Neural cell (in vitro differentiated cells): ENCODE data around the gene IL1RAPL2. TPM values are rescaled to one million over a fixed set of nuclear protein-coding genes. Genes with fewer than 3 reads are reported as not detected.

Experiments
- H2AFZ ChIP-seq: fragments of 200-600, 300-800 bp; sonication (generic), shearing (Covaris generic); 2 replicates; pipeline ENCODE4 v1.6.0; 2014; ENCODE audit warnings: low read depth, mild to moderate bottlenecking, antibody characterized with exemption, low read length, moderate library complexity
- H3F3A ChIP-seq: fragments of 200-600 bp; shearing (Covaris generic); 2 replicates; pipeline ENCODE4 v1.6.1; 2016; ENCODE audit warnings: mild to moderate bottlenecking, moderate library complexity, mixed read lengths, antibody characterized with exemption, low read length; ENCODE audit not compliant: insufficient read depth, poor library complexity, severe bottlenecking
- H3K27ac ChIP-seq: fragments of 200-600, 300-800 bp; sonication (generic), shearing (Covaris generic); 2 replicates; pipeline ENCODE4 v1.5.1; 2014; ENCODE audit warnings: mild to moderate bottlenecking, low read length, moderate library complexity
- H3K27me3 ChIP-seq: fragments of 300-800, 200-600 bp; sonication (generic), shearing (Covaris generic); 2 replicates; pipeline ENCODE4 v1.6.0; 2014; ENCODE audit warnings: mild to moderate bottlenecking, low read depth, low read length, moderate library complexity; ENCODE audit not compliant: insufficient read depth
- H3K36me3 ChIP-seq: fragments of 300-800, 200-600 bp; sonication (generic), shearing (Covaris generic); 2 replicates; pipeline ENCODE4 v1.5.1; 2014; ENCODE audit warnings: mild to moderate bottlenecking, antibody characterized with exemption, low read length, moderate library complexity; ENCODE audit not compliant: insufficient read depth
- H3K4me2 ChIP-seq: fragments of 300-800, 200-600 bp; sonication (generic), shearing (Covaris generic); 2 replicates; pipeline ENCODE4 v1.6.0; 2014; ENCODE audit warnings: mild to moderate bottlenecking, low read length
- H3K4me3 ChIP-seq: fragments of 300-800, 200-600 bp; sonication (generic), shearing (Covaris generic); 2 replicates; pipeline ENCODE4 v1.5.1; 2014; ENCODE audit warnings: mild to moderate bottlenecking, low read length, moderate library complexity
- H3K79me2 ChIP-seq: fragments of 200-600 bp; shearing (Covaris generic); replicated peaks from 2 replicates; pipeline ENCODE4 v1.6.0; 2014; ENCODE audit warnings: mild to moderate bottlenecking, low read length, moderate library complexity; ENCODE audit not compliant: insufficient read depth
- H3K9ac ChIP-seq: fragments of 300-800, 200-600 bp; sonication (generic), shearing (Covaris generic); 2 replicates; pipeline ENCODE4 v1.6.1; 2016; ENCODE audit warnings: mild to moderate bottlenecking, low read length, mixed read lengths
- H3K9me2 ChIP-seq: fragments of 200-600 bp; shearing (Covaris generic); 2 replicates; pipeline ENCODE4 v1.6.1; 2016; ENCODE audit warnings: mild to moderate bottlenecking, low read length, mixed read lengths; ENCODE audit not compliant: insufficient read depth
- H3K9me3 ChIP-seq: fragments of 200-600, 300-800 bp; sonication (generic), shearing (Covaris generic); 2 replicates; pipeline ENCODE4 v1.6.1; 2016; ENCODE audit warnings: mild to moderate bottlenecking, mixed run types, low read length, moderate library complexity, mixed read lengths
- H4K20me1 ChIP-seq: fragments of 200-600 bp; shearing (Covaris generic); 2 replicates; pipeline ENCODE4 v1.6.1; 2016; ENCODE audit warnings: mild to moderate bottlenecking, mixed run types; ENCODE audit not compliant: insufficient read depth
- EP300 ChIP-seq: fragments of 450-650 bp; conservative IDR thresholded peaks from 2 replicates; pipeline ENCODE4 v1.6.1; 2014; ENCODE audit warnings: antibody characterized with exemption, mild to moderate bottlenecking, moderate library complexity; ENCODE audit not compliant: poor library complexity, severe bottlenecking
- MXI1 ChIP-seq: fragments of 450-650 bp; conservative IDR thresholded peaks from 2 replicates; pipeline ENCODE4 v1.6.1; 2014; ENCODE audit warnings: antibody characterized with exemption, mild to moderate bottlenecking; ENCODE audit not compliant: poor library complexity, severe bottlenecking
- RAD21 ChIP-seq: fragments of 450-650 bp; conservative IDR thresholded peaks from 2 replicates; pipeline ENCODE4 v1.6.1; 2014; ENCODE audit warnings: antibody characterized with exemption, mild to moderate bottlenecking, moderate library complexity
- TAF1 ChIP-seq: IDR thresholded peaks from 2 replicates; pipeline ENCODE4 v1.6.1; 2012; ENCODE audit warnings: low read depth
- polyA plus RNA-seq: library from polyadenylated mRNA; depleted of rRNA; stranded (reverse); fragments of >200 nt; gene quantifications from 2 replicates; pipeline ENCODE4 v1.2.3, GENCODE V29; 2014
- TF ChIP-seq, protein P1 (sequence below): fragments of 450-650 bp; IDR thresholded peaks from 2 replicates; pipeline ENCODE4 v1.5.1; 2014; ENCODE audit warnings: antibody characterized with exemption, mild to moderate bottlenecking, moderate library complexity; ENCODE audit not compliant: poor library complexity, severe bottlenecking
- TF ChIP-seq, protein P2 (sequence below): IDR thresholded peaks from 2 replicates; pipeline ENCODE4 v1.6.1; 2012; ENCODE audit warnings: borderline replicate concordance

IL1RAPL2 gene
- polyA plus RNA-seq, 1 donor from 2014 or later: not detected

DNA sequence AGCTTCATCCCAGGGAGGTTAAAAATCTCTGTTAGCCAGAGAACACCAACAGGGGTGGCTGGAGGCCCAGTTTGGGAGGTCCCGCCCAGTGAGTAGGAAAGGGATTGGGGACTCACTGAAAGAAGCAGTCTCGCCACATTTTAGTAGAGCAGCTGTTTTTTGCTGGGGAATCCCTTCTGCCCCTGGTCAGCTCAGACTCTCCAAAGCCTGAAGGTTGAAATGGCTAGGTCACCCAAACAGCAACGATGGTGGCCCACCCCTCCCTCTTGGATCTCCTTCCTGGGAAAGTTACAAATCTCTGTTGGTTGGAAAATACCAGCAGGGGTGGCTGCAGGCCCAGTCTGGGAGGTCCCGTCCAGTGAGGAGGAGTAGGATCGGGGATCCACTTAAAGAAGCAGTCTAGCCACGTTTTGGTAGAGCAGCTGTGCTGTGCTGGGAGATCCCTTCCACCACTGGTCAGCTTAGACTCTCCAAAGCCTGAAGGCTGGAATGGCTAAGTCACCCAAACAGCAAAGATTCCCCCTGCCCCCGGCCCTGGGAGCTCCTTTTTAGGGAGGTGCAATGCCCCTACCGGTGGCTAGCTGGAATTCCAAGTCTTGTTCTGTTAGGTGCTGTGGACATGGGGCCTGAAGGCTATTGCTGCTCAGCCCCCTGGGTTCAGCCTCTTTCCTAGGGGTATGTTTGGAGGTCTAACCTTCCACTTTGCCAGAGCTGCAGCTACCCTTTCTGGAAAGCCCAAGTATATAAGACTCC is 694.5 kb downstream of the IL1RAPL2 start:
- Histone ChIP-seq H3K27me3 (no peaks in the 10 kb centered on the region), H2AFZ (no peak overlapping the region), H3K27ac (no peak overlapping the region), H4K20me1 (no peaks in the 10 kb centered on the region), H3K4me2 (no peak overlapping the region), H3F3A (no peaks in the 10 kb centered on the region), H3K4me3 (no peak overlapping the region), H3K9ac (no peak overlapping the region), H3K79me2 (no peaks in the 10 kb centered on the region), H3K9me3 (no peaks in the 10 kb centered on the region), H3K36me3 (no peaks in the 10 kb centered on the region), H3K9me2 (no peaks in the 10 kb centered on the region)
- TF ChIP-seq, protein P1, sequence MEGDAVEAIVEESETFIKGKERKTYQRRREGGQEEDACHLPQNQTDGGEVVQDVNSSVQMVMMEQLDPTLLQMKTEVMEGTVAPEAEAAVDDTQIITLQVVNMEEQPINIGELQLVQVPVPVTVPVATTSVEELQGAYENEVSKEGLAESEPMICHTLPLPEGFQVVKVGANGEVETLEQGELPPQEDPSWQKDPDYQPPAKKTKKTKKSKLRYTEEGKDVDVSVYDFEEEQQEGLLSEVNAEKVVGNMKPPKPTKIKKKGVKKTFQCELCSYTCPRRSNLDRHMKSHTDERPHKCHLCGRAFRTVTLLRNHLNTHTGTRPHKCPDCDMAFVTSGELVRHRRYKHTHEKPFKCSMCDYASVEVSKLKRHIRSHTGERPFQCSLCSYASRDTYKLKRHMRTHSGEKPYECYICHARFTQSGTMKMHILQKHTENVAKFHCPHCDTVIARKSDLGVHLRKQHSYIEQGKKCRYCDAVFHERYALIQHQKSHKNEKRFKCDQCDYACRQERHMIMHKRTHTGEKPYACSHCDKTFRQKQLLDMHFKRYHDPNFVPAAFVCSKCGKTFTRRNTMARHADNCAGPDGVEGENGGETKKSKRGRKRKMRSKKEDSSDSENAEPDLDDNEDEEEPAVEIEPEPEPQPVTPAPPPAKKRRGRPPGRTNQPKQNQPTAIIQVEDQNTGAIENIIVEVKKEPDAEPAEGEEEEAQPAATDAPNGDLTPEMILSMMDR: no peak
- TF ChIP-seq, protein P2, sequence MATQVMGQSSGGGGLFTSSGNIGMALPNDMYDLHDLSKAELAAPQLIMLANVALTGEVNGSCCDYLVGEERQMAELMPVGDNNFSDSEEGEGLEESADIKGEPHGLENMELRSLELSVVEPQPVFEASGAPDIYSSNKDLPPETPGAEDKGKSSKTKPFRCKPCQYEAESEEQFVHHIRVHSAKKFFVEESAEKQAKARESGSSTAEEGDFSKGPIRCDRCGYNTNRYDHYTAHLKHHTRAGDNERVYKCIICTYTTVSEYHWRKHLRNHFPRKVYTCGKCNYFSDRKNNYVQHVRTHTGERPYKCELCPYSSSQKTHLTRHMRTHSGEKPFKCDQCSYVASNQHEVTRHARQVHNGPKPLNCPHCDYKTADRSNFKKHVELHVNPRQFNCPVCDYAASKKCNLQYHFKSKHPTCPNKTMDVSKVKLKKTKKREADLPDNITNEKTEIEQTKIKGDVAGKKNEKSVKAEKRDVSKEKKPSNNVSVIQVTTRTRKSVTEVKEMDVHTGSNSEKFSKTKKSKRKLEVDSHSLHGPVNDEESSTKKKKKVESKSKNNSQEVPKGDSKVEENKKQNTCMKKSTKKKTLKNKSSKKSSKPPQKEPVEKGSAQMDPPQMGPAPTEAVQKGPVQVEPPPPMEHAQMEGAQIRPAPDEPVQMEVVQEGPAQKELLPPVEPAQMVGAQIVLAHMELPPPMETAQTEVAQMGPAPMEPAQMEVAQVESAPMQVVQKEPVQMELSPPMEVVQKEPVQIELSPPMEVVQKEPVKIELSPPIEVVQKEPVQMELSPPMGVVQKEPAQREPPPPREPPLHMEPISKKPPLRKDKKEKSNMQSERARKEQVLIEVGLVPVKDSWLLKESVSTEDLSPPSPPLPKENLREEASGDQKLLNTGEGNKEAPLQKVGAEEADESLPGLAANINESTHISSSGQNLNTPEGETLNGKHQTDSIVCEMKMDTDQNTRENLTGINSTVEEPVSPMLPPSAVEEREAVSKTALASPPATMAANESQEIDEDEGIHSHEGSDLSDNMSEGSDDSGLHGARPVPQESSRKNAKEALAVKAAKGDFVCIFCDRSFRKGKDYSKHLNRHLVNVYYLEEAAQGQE: no peak
- TF ChIP-seq RAD21: no peak

DNA sequence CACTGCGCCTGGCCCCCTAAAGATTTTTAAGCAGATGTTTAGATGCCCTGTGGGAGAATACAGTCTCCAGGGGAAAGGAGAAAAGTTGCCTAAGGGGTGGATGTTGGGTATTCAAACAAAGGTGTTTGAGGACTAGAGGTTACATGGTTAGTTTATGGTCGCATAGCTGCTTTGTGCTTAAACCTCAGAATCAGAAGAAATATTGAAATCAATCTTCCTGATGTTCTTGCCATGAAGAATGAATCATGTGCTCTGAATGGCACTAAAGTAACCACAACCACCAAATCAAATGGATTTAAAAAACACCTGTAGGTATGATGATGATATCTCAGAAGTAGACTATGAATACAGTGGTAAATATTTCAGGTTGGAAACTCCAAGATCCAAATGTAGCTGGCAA is 697.2 kb downstream of the IL1RAPL2 start:
- TF ChIP-seq, protein P1: no peak
- TF ChIP-seq TAF1 (no peak), EP300 (no peak), MXI1 (no peak)
- TF ChIP-seq, protein P2: no peak
- no peaks in the 10 kb centered on the region for H3F3A ChIP-seq
- H4K20me1 ChIP-seq: no peaks in the 10 kb centered on the region

More for the DNA sequence above, 697.2 kb downstream of the IL1RAPL2 start:
- H3K27ac ChIP-seq: no peak overlapping the region
- H3K4me2 ChIP-seq: no peak overlapping the region
- no peaks in the 10 kb centered on the region for H3K9me2 ChIP-seq
- no peak overlapping the region for H3K9ac ChIP-seq
- H3K4me3 ChIP-seq: no peak overlapping the region
- H3K9me3 ChIP-seq: no peaks in the 10 kb centered on the region
- H3K27me3 ChIP-seq: no peaks in the 10 kb centered on the region
- H3K79me2 ChIP-seq: no peaks in the 10 kb centered on the region
- no peaks in the 10 kb centered on the region for H3K36me3 ChIP-seq
- H2AFZ ChIP-seq: no peak overlapping the region
